ENCODE results near the gene HAPSTR1.

The HAPSTR1 gene

DNA sequence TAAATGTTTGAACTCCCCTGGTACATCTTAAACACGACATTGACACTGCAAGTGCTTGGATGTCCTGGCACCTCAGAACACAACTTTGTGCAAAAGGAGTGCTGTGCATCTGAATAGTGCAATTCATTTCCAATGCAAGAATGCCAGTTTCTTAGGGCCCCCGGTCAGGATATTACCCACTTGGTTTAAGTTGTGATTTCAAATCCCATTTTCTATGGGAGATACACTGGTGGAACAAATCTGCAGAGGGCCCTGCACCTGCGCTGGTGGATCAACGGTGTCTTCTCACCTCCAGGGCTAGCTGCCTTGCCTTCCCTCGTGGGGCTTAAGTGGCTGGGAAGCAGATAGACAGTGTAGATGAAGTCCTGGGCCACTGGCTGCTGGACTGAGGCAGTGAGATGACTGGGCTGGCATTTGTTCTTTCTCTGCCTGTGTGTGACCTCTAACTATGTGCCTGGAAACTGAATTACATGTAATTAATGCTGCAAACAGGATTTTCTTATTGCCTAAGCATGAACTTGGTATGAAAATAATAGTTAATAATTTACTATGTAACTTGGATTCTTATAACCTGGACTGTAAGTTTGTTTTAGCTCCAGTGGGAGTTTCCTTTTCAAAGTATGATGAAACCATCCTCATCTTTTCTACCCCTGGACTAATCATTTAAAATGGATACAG lies 20.9 kb downstream of the HAPSTR1 start:
- Histone ChIP-seq H3K9me3 (ENCODE audit: control insufficient read depth, low read length) (no peaks in the 10 kb centered on the region), H3K36me3 (ENCODE audit: control insufficient read depth, insufficient read depth, low read length) (peaks cover 74% of the 10 kb centered on the region), H3K27ac (ENCODE audit: low read depth, low read length, severe bottlenecking) (no peak overlapping the region), H3K4me1 (ENCODE audit: control insufficient read depth, insufficient read depth, low read length, poor library complexity, severe bottlenecking) (peaks cover 40% of the 10 kb centered on the region), H3K4me3 (ENCODE audit: extremely low read depth, insufficient read depth, low read length, poor library complexity, severe bottlenecking) (no peak overlapping the region)
- WGBS, 2 experiments (ENCODE audit: insufficient coverage in 2 of 2) = 75 to 94% methylated on average over 2 to 5 of the region's 5 CpGs

DNA sequence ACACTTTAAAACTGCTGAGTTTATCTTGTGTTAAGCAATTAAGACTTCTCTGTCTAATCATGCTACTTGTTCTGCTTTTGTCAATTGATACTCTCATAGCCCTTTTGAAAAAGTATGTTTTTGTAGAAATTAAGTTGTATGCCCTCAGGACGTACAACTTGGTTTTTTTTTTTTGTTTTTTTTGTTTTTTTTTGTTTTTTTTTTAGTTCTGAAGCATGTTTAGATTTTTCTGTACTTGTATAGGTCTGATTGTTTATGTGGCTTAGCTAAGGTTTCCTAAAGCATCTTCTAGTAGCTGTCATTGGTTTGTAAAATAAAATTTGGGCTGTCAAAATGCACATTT lies 21.4 kb downstream of the HAPSTR1 start:
- no peaks in the 10 kb centered on the region for H3K9me3 ChIP-seq (ENCODE audit: control insufficient read depth, low read length)
- H3K4me1 ChIP-seq (ENCODE audit: control insufficient read depth, insufficient read depth, low read length, poor library complexity, severe bottlenecking) = peaks cover 43% of the 10 kb centered on the region
- H3K36me3 ChIP-seq (ENCODE audit: control insufficient read depth, insufficient read depth, low read length) = peaks cover 74% of the 10 kb centered on the region
- WGBS, 2 experiments (ENCODE audit: insufficient coverage in 2 of 2) = 100% methylated on average over 1 of the region's 1 CpG
- no peak overlapping the region for H3K27ac ChIP-seq (ENCODE audit: low read depth, low read length, severe bottlenecking)
- no peak overlapping the region for H3K4me3 ChIP-seq (ENCODE audit: extremely low read depth, insufficient read depth, low read length, poor library complexity, severe bottlenecking)

- Histone ChIP-seq H3K4me3 (ENCODE audit: extremely low read depth, insufficient read depth, low read length, poor library complexity, severe bottlenecking) (no peak overlapping the region), H3K27ac (ENCODE audit: low read depth, low read length, severe bottlenecking) (no peak overlapping the region), H3K9me3 (ENCODE audit: control insufficient read depth, low read length) (no peaks in the 10 kb centered on the region), H3K4me1 (ENCODE audit: control insufficient read depth, insufficient read depth, low read length, poor library complexity, severe bottlenecking) (peaks cover 42% of the 10 kb centered on the region), H3K36me3 (ENCODE audit: control insufficient read depth, insufficient read depth, low read length) (peaks cover 72% of the 10 kb centered on the region)
- WGBS, 2 experiments (ENCODE audit: insufficient coverage in 2 of 2) = 99 to 100% methylated on average over 2 to 3 of the region's 3 CpGs
Measured at GRCh38 chr16:9113707-9114106, 22.3 kb downstream of the HAPSTR1 start.

- no peaks in the 10 kb centered on the region for H3K9me3 ChIP-seq (ENCODE audit: control insufficient read depth, low read length)
- no peak overlapping the region for H3K4me3 ChIP-seq (ENCODE audit: extremely low read depth, insufficient read depth, low read length, poor library complexity, severe bottlenecking)
- no peak overlapping the region for H3K27ac ChIP-seq (ENCODE audit: low read depth, low read length, severe bottlenecking)
- peaks cover 39% of the 10 kb centered on the region for H3K4me1 ChIP-seq (ENCODE audit: control insufficient read depth, insufficient read depth, low read length, poor library complexity, severe bottlenecking)
- H3K36me3 ChIP-seq (ENCODE audit: control insufficient read depth, insufficient read depth, low read length) = peaks cover 72% of the 10 kb centered on the region
- WGBS, 2 experiments (ENCODE audit: insufficient coverage in 2 of 2) = 92 to 98% methylated on average over 4 to 5 of the region's 5 CpGs
Measured at GRCh38 chr16:9114112-9114511, 22.7 kb downstream of the HAPSTR1 start.

DNA sequence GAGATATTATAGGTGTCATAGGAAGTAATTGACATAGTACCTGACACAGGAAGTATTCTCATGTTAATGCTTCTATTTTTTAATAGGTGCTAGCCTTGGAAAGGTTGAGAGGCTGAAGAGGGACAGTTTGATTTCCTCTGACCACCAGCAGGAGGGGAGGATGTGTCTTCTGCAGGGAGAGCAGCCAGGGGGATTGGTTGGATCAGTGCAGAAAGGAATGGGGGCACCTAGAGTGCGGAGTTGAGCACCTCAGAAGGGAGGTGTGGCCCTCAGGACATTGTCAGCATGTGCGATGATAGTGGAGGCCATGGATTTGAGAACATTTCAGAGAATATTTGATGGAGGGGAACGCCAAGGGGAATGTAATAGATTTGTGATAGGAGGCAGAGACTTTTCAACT lies 23.4 kb downstream of the HAPSTR1 start:
- Histone ChIP-seq H3K36me3 (ENCODE audit: control insufficient read depth, insufficient read depth, low read length) (peaks cover 73% of the 10 kb centered on the region), H3K9me3 (ENCODE audit: control insufficient read depth, low read length) (no peaks in the 10 kb centered on the region), H3K4me1 (ENCODE audit: control insufficient read depth, insufficient read depth, low read length, poor library complexity, severe bottlenecking) (peaks cover 32% of the 10 kb centered on the region), H3K27ac (ENCODE audit: low read depth, low read length, severe bottlenecking) (no peak overlapping the region), H3K4me3 (ENCODE audit: extremely low read depth, insufficient read depth, low read length, poor library complexity, severe bottlenecking) (no peak overlapping the region)
- WGBS, 2 experiments (ENCODE audit: insufficient coverage in 2 of 2) = 82 to 94% methylated on average over 2 of the region's 3 CpGs

GRCh38 chr16:9115277-9115676 lies 23.8 kb downstream of the HAPSTR1 start:
- 77 to 92% methylated on average over 3 of the region's 3 CpGs for WGBS, 2 experiments (ENCODE audit: insufficient coverage in 2 of 2)
- peaks cover 27% of the 10 kb centered on the region for H3K4me1 ChIP-seq (ENCODE audit: control insufficient read depth, insufficient read depth, low read length, poor library complexity, severe bottlenecking)
- no peaks in the 10 kb centered on the region for H3K9me3 ChIP-seq (ENCODE audit: control insufficient read depth, low read length)
- peaks cover 77% of the 10 kb centered on the region for H3K36me3 ChIP-seq (ENCODE audit: control insufficient read depth, insufficient read depth, low read length)
- H3K4me3 ChIP-seq (ENCODE audit: extremely low read depth, insufficient read depth, low read length, poor library complexity, severe bottlenecking) = no peak overlapping the region
- H3K27ac ChIP-seq (ENCODE audit: low read depth, low read length, severe bottlenecking) = no peak overlapping the region

DNA sequence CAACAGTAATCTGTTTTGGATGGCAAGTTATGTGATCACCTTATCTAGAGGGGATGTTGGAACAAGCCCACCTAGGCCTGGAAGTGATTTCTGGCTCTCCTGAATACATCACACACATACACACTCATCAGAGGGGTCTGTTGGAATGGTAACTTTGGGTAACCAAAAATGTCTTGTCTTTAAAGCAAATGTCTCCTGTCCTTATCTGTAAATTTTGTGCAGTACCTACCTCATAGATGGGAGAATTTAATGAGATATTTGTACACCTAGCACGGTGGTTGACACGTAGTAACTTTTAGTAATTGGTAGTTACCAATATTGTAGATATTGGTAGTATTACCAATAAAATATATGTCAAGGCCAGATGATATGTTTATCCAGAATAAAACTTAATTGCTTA lies 24.7 kb downstream of the HAPSTR1 start:
- WGBS, 2 experiments (ENCODE audit: insufficient coverage in 2 of 2) = no CpG with 5 or more reads among the region's 2 CpGs
- Histone ChIP-seq H3K36me3 (ENCODE audit: control insufficient read depth, insufficient read depth, low read length) (peaks cover 85% of the 10 kb centered on the region), H3K4me3 (ENCODE audit: extremely low read depth, insufficient read depth, low read length, poor library complexity, severe bottlenecking) (no peak overlapping the region), H3K4me1 (ENCODE audit: control insufficient read depth, insufficient read depth, low read length, poor library complexity, severe bottlenecking) (peaks cover 23% of the 10 kb centered on the region), H3K27ac (ENCODE audit: low read depth, low read length, severe bottlenecking) (no peak overlapping the region), H3K9me3 (ENCODE audit: control insufficient read depth, low read length) (no peaks in the 10 kb centered on the region)

GRCh38 chr16:9118170-9118569 lies 26.7 kb downstream of the HAPSTR1 start:
- no peak overlapping the region for H3K4me3 ChIP-seq (ENCODE audit: extremely low read depth, insufficient read depth, low read length, poor library complexity, severe bottlenecking)
- H3K27ac ChIP-seq (ENCODE audit: low read depth, low read length, severe bottlenecking) = no peak overlapping the region
- peaks cover 95% of the 10 kb centered on the region for H3K36me3 ChIP-seq (ENCODE audit: control insufficient read depth, insufficient read depth, low read length)
- H3K4me1 ChIP-seq (ENCODE audit: control insufficient read depth, insufficient read depth, low read length, poor library complexity, severe bottlenecking) = peaks cover 20% of the 10 kb centered on the region
- H3K9me3 ChIP-seq (ENCODE audit: control insufficient read depth, low read length) = no peaks in the 10 kb centered on the region

DNA sequence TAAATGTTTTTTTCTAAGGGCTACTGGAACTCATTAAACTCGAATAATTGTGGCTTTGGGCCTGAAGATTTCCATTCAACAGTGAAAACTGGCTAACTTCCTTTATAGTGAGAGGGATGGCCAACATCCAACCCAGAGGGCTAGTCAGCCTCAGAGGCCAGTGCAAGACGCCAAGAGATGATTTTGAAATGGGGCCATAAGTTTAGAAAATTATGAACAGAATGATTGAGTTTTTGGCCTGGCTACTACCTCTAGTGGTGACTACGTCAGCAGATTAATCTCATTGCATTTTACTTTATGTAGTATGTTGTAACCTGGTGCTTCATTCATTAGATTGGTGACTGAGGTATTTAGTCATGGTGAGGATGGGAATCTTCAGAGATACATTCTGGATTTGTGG lies 28.4 kb downstream of the HAPSTR1 start:
- H3K4me1 ChIP-seq (ENCODE audit: control insufficient read depth, insufficient read depth, low read length, poor library complexity, severe bottlenecking) = peaks cover 11% of the 10 kb centered on the region
- no peak overlapping the region for H3K27ac ChIP-seq (ENCODE audit: low read depth, low read length, severe bottlenecking)
- no peak overlapping the region for H3K4me3 ChIP-seq (ENCODE audit: extremely low read depth, insufficient read depth, low read length, poor library complexity, severe bottlenecking)
- H3K9me3 ChIP-seq (ENCODE audit: control insufficient read depth, low read length) = no peaks in the 10 kb centered on the region
- peaks cover 96% of the 10 kb centered on the region for H3K36me3 ChIP-seq (ENCODE audit: control insufficient read depth, insufficient read depth, low read length)
- WGBS, 2 experiments (ENCODE audit: insufficient coverage in 2 of 2) = 100% methylated on average over 2 of the region's 3 CpGs

GRCh38 chr16:9122342-9122741 lies 30.9 kb downstream of the HAPSTR1 start:
- WGBS, 2 experiments (ENCODE audit: insufficient coverage in 2 of 2) = 100% methylated on average over 1 to 5 of the region's 5 CpGs
- Histone ChIP-seq H3K4me3 (ENCODE audit: extremely low read depth, insufficient read depth, low read length, poor library complexity, severe bottlenecking) (no peak overlapping the region), H3K4me1 (ENCODE audit: control insufficient read depth, insufficient read depth, low read length, poor library complexity, severe bottlenecking) (peaks cover 19% of the 10 kb centered on the region), H3K9me3 (ENCODE audit: control insufficient read depth, low read length) (no peaks in the 10 kb centered on the region), H3K36me3 (ENCODE audit: control insufficient read depth, insufficient read depth, low read length) (peaks cover 77% of the 10 kb centered on the region), H3K27ac (ENCODE audit: low read depth, low read length, severe bottlenecking) (no peak overlapping the region)

- Histone ChIP-seq H3K36me3 (ENCODE audit: control insufficient read depth, insufficient read depth, low read length) (peaks cover 71% of the 10 kb centered on the region), H3K4me1 (ENCODE audit: control insufficient read depth, insufficient read depth, low read length, poor library complexity, severe bottlenecking) (peaks cover 17% of the 10 kb centered on the region), H3K9me3 (ENCODE audit: control insufficient read depth, low read length) (no peaks in the 10 kb centered on the region), H3K27ac (ENCODE audit: low read depth, low read length, severe bottlenecking) (peak overlapping the region; percentile 13), H3K4me3 (ENCODE audit: extremely low read depth, insufficient read depth, low read length, poor library complexity, severe bottlenecking) (no peak overlapping the region)
- no CpG with 5 or more reads among the region's 2 CpGs for WGBS, 2 experiments (ENCODE audit: insufficient coverage in 2 of 2)
Measured at GRCh38 chr16:9122969-9123368, 31.5 kb downstream of the HAPSTR1 start.
